Fibroblast of upper back skin (primary cell): ENCODE data around the gene HOXB9.

Source experiments
- DNase-seq: peaks from one replicate; pipeline ENCODE4 v3.0.0-alpha.2; 2013

Gene HOXB9

GRCh38 chr17:48582750-48583069, 43.4 kb downstream of the HOXB9 start:
- no peak for DNase-seq

- peak; percentile 66 for DNase-seq
Observed at GRCh38 chr17:48579760-48580554, 46.2 kb downstream of the HOXB9 start.

- DNase-seq: no peak
Observed at GRCh38 chr17:48579471-48579759, 46.7 kb downstream of the HOXB9 start.

GRCh38 chr17:48578616-48579470, 47.3 kb downstream of the HOXB9 start:
- DNase-seq: no peak

- DNase-seq: peak; percentile 83
Observed at GRCh38 chr17:48577946-48578615, 48.1 kb downstream of the HOXB9 start, which contains the start of gene HOXB4. Gene HOXB4, minus strand, starts transcription at chr17:48578350. Its CDS starts 31 bp downstream, at chr17:48578319.

GRCh38 chr17:48577330-48577945, 48.7 kb downstream of the HOXB9 start:
- peak; percentile 64 for DNase-seq

- DNase-seq: peak; percentile 70
Observed at GRCh38 chr17:48576479-48577309, 49.5 kb downstream of the HOXB9 start.

- no peak for DNase-seq
Observed at GRCh38 chr17:48575673-48576478, 50.3 kb downstream of the HOXB9 start.

- DNase-seq: peak; percentile 88
Observed at GRCh38 chr17:48575066-48575582, 51.0 kb downstream of the HOXB9 start.

- no peak for DNase-seq
Observed at GRCh38 chr17:48574505-48575065, 51.6 kb downstream of the HOXB9 start.

- DNase-seq: no peak
Observed at GRCh38 chr17:48571826-48572417, 54.2 kb downstream of the HOXB9 start.
